ENCODE measurements around the gene OPCML. TPM values are rescaled to one million over a fixed set of nuclear protein-coding genes. Genes with fewer than 3 reads are reported as not detected.

Gene OPCML
- total RNA-seq, 1 experiment from 2014 or later = not detected

- Mint-ChIP-seq H3K27me3 (ENCODE audit: insufficient read depth, unreplicated experiment) (peaks cover 10% of the 10 kb centered on the region), H3K4me1 (ENCODE audit: low read depth, unreplicated experiment) (no peaks in the 10 kb centered on the region), H3K27ac (ENCODE audit: unreplicated experiment) (no peak overlapping the region), H3K4me3 (ENCODE audit: unreplicated experiment) (no peak overlapping the region), H3K9me3 (ENCODE audit: unreplicated experiment) (peaks cover 22% of the 10 kb centered on the region), H3K36me3 (ENCODE audit: insufficient read depth, unreplicated experiment) (no peaks in the 10 kb centered on the region)
- intact Hi-C loops (cut with micrococcal nuclease; ENCODE audit: unreplicated experiment) = no loop called here
- H3K27me3 ChIP-seq (replicated peaks; ENCODE audit: control insufficient read depth, insufficient read depth, low read length) = no peaks in the 10 kb centered on the region
- DNase-seq = no peak
- H3K4me3 ChIP-seq (ENCODE audit: low read depth, low read length) = no peak overlapping the region
- no peaks in the 10 kb centered on the region for H3K9me3 ChIP-seq
- ChIA-PET CTCF (no interaction called here), POLR2A (no interaction called here)
- H3K36me3 ChIP-seq (ENCODE audit: control insufficient read depth, insufficient read depth, low read length) = no peaks in the 10 kb centered on the region
- no peaks in the 10 kb centered on the region for H3K4me1 ChIP-seq
- TF ChIP-seq, protein P1, sequence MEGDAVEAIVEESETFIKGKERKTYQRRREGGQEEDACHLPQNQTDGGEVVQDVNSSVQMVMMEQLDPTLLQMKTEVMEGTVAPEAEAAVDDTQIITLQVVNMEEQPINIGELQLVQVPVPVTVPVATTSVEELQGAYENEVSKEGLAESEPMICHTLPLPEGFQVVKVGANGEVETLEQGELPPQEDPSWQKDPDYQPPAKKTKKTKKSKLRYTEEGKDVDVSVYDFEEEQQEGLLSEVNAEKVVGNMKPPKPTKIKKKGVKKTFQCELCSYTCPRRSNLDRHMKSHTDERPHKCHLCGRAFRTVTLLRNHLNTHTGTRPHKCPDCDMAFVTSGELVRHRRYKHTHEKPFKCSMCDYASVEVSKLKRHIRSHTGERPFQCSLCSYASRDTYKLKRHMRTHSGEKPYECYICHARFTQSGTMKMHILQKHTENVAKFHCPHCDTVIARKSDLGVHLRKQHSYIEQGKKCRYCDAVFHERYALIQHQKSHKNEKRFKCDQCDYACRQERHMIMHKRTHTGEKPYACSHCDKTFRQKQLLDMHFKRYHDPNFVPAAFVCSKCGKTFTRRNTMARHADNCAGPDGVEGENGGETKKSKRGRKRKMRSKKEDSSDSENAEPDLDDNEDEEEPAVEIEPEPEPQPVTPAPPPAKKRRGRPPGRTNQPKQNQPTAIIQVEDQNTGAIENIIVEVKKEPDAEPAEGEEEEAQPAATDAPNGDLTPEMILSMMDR (IDR thresholded peaks at IDR 0.05; ENCODE audit: insufficient read depth in 1 of 2, low read depth in 1 of 2, low read length in 1 of 2, severe bottlenecking in 1 of 2, unreplicated experiment in 1 of 2) = no peak
- no TSS peak for BruUV-seq (replicated peaks)
Observed at GRCh38 chr11:133577403-133577802, 45.1 kb upstream of the OPCML start.

DNA sequence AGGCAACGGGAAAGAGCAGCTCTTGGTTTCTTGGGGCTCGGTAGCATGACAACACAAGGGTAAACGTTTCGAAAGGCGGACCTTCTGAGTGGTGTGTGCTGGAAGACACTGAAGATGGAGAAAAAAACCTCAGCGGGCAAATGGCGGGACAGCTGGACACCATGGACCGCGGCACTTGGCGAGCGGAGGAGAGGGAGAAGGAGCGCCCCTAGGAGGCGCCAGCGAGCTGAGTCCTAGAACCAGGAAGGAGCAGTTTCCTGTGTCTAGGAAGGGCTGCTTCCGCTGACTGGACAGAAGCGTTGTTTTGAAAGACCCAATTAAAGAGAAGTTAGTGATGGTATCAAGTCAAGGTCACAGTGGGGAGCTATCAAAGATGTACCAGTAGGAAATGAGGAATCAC, 44.0 kb upstream of the OPCML start:
- no peak overlapping the region for H3K27ac Mint-ChIP-seq (ENCODE audit: unreplicated experiment)
- Histone ChIP-seq H3K4me3 (ENCODE audit: low read depth, low read length) (no peak overlapping the region), H3K27me3 (replicated peaks; ENCODE audit: control insufficient read depth, insufficient read depth, low read length) (no peaks in the 10 kb centered on the region), H3K36me3 (ENCODE audit: control insufficient read depth, insufficient read depth, low read length) (no peaks in the 10 kb centered on the region), H3K9me3 (no peaks in the 10 kb centered on the region), H3K4me1 (no peaks in the 10 kb centered on the region)
- peaks cover 10% of the 10 kb centered on the region for H3K27me3 Mint-ChIP-seq (ENCODE audit: insufficient read depth, unreplicated experiment)
- ChIA-PET POLR2A (no interaction called here), CTCF (interaction anchor here (0.6 kb wide), 1 partner anchor 462 kb away, joined by 3 read pairs; no protein-coding TSS in a partner anchor)
- TF ChIP-seq, protein P1 (IDR thresholded peaks at IDR 0.05; ENCODE audit: insufficient read depth in 1 of 2, low read depth in 1 of 2, low read length in 1 of 2, severe bottlenecking in 1 of 2, unreplicated experiment in 1 of 2) = no peak
- H3K4me3 Mint-ChIP-seq (ENCODE audit: unreplicated experiment) = no peak overlapping the region
- intact Hi-C loops (cut with micrococcal nuclease; ENCODE audit: unreplicated experiment) = no loop called here
- DNase-seq = no peak
- no peaks in the 10 kb centered on the region for H3K36me3 Mint-ChIP-seq (ENCODE audit: insufficient read depth, unreplicated experiment)
- H3K4me1 Mint-ChIP-seq (ENCODE audit: low read depth, unreplicated experiment) = no peaks in the 10 kb centered on the region
- BruUV-seq (replicated peaks) = no TSS peak
- H3K9me3 Mint-ChIP-seq (ENCODE audit: unreplicated experiment) = peaks cover 24% of the 10 kb centered on the region

- no peak for DNase-seq
- peaks cover 24% of the 10 kb centered on the region for H3K9me3 Mint-ChIP-seq (ENCODE audit: unreplicated experiment)
- no TSS peak for BruUV-seq (replicated peaks)
- H3K4me1 Mint-ChIP-seq (ENCODE audit: low read depth, unreplicated experiment) = no peaks in the 10 kb centered on the region
- ChIA-PET CTCF (no interaction called here), POLR2A (no interaction called here)
- peaks cover 13% of the 10 kb centered on the region for H3K27me3 Mint-ChIP-seq (ENCODE audit: insufficient read depth, unreplicated experiment)
- Histone ChIP-seq H3K27me3 (replicated peaks; ENCODE audit: control insufficient read depth, insufficient read depth, low read length) (no peaks in the 10 kb centered on the region), H3K4me3 (ENCODE audit: low read depth, low read length) (no peak overlapping the region), H3K9me3 (no peaks in the 10 kb centered on the region), H3K36me3 (ENCODE audit: control insufficient read depth, insufficient read depth, low read length) (no peaks in the 10 kb centered on the region), H3K4me1 (no peaks in the 10 kb centered on the region)
- H3K4me3 Mint-ChIP-seq (ENCODE audit: unreplicated experiment) = no peak overlapping the region
- no peaks in the 10 kb centered on the region for H3K36me3 Mint-ChIP-seq (ENCODE audit: insufficient read depth, unreplicated experiment)
- intact Hi-C loops (cut with micrococcal nuclease; ENCODE audit: unreplicated experiment) = no loop called here
- TF ChIP-seq, protein P1 (IDR thresholded peaks at IDR 0.05; ENCODE audit: insufficient read depth in 1 of 2, low read depth in 1 of 2, low read length in 1 of 2, severe bottlenecking in 1 of 2, unreplicated experiment in 1 of 2) = no peak
- no peak overlapping the region for H3K27ac Mint-ChIP-seq (ENCODE audit: unreplicated experiment)
Observed at GRCh38 chr11:133573081-133573480, 40.8 kb upstream of the OPCML start.
